IPS-15b (cell line): ENCODE measurements around the gene KLK5.
A peak's percentile ranks its signal among the peaks of the same experiment; 100 is the strongest.

Experiments
- H3K27me3 ChIP-seq: one replicate; pipeline ENCODE4 v1.6.1; 2013; ENCODE audit warnings: low read length; ENCODE audit not compliant: control insufficient read depth, insufficient read depth
- H3K36me3 ChIP-seq: one replicate; pipeline ENCODE4 v1.6.1; 2013; ENCODE audit warnings: low read length; ENCODE audit not compliant: control insufficient read depth, insufficient read depth
- H3K4me1 ChIP-seq: one replicate; pipeline ENCODE4 v1.6.1; 2013; ENCODE audit warnings: mild to moderate bottlenecking, low read length; ENCODE audit not compliant: control insufficient read depth, insufficient read depth
- H3K4me3 ChIP-seq: one replicate; pipeline ENCODE4 v1.5.1; 2013; ENCODE audit warnings: low read depth, low read length
- H3K9ac ChIP-seq: one replicate; pipeline ENCODE4 v1.6.1; 2013; ENCODE audit warnings: low read depth, mild to moderate bottlenecking, low read length
- H3K9me3 ChIP-seq: one replicate; pipeline ENCODE4 v1.6.1; 2013; ENCODE audit warnings: mild to moderate bottlenecking, low read length; ENCODE audit not compliant: control insufficient read depth, insufficient read depth

KLK5 gene

DNA sequence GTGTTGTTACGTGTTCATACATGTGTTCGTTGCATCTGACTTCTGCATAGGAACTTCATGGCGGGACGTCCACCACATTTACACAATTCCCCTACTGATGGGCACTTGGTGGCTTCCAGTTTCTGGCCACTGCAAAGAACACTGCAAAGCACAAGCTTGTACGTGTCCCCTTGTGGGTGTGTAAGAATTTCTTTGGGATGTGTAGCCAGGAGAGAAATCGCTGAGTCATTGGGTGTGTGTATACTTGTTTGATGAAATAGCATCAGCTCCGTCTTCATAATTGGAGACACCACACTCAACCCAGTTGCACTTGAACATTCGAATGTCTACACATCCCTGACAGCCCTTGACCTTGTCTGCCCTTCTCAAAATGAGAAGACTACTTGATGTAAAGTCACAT, 19.2 kb downstream of the KLK5 start:
- Histone ChIP-seq H3K9ac (no peak overlapping the region), H3K27me3 (peaks cover 7% of the 10 kb centered on the region), H3K4me3 (no peak overlapping the region), H3K4me1 (no peaks in the 10 kb centered on the region), H3K9me3 (no peaks in the 10 kb centered on the region), H3K36me3 (no peaks in the 10 kb centered on the region)

DNA sequence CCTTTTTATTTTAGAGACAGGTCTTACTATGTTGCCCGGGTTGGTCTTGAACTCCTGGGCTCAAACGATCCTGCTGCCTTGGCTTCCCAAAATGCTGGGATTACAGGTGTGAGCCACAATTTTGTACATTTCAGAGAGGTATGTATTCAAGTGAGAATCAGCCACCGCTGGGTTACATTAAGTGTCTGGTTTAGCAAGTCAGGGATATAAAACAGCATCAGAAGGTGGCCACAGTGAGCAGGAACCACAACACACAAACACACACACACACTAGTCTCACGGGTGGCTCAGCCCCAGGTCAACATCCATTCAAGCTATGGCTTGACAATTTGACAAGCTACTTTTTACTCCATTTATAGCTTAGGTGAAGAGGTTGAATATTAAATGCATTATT, 20.2 kb downstream of the KLK5 start:
- peaks cover 7% of the 10 kb centered on the region for H3K27me3 ChIP-seq
- no peaks in the 10 kb centered on the region for H3K36me3 ChIP-seq
- no peak overlapping the region for H3K9ac ChIP-seq

DNA sequence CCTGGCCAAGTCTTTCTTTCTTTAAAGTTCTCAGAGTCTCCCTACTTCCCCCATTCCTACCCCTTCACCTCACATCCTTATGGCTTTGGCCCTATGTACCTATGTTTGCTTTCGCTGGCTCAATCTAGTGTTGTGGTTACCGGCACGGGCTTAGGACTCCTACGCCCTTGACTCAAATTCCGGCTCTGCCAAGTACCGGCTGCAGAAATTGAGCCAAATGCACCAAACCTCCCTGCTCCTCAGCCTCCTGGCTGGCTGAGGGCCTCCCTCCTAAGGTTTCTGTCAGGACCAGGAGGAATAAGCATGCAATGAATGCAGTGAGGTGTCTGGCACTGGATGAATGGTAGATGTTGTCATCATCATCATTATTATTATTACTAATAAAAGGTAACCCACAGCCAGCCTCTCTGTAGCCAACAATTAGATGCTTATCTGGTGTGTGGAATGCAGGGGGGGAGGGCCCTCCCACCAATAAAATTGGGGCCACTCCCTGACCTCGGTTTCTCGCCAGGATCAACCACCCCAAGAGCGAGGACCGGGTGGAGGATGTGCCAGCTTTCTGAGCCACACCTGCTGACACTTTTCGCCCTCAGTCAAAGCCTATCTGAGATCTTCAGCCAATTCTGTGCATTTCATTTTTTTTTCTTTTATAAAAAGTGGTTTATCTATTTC, 20.7 kb downstream of the KLK5 start:
- Histone ChIP-seq H3K4me3 (no peak overlapping the region), H3K36me3 (no peaks in the 10 kb centered on the region), H3K27me3 (peaks cover 7% of the 10 kb centered on the region), H3K9ac (no peak overlapping the region), H3K4me1 (no peaks in the 10 kb centered on the region), H3K9me3 (no peaks in the 10 kb centered on the region)

More for the DNA sequence above, 20.2 kb downstream of the KLK5 start:
- Histone ChIP-seq H3K4me1 (no peaks in the 10 kb centered on the region), H3K4me3 (no peak overlapping the region), H3K9me3 (no peaks in the 10 kb centered on the region)

DNA sequence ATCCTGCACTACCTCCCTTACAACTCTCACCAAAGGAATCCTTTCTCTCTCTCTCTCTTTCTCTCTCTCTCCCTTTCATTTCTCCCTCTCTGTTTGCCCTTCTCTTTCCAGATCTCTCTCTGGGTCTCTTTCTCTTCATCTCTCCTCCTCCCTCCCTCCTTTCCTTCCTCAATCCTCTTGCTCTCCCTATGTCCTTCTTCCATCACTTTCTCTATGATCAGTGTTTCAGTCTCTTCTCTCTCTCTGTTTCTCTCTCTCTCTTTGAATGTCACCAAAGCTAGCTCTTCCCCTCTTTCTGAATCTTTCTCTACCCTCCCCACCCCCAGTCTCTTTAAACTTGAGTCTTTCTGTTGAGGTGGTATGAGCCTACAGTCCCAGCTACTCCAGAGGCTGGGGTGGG, 21.8 kb downstream of the KLK5 start:
- H3K4me1 ChIP-seq = no peaks in the 10 kb centered on the region
- no peak overlapping the region for H3K9ac ChIP-seq
- no peak overlapping the region for H3K4me3 ChIP-seq
- no peaks in the 10 kb centered on the region for H3K36me3 ChIP-seq
- no peaks in the 10 kb centered on the region for H3K9me3 ChIP-seq
- peaks cover 7% of the 10 kb centered on the region for H3K27me3 ChIP-seq

GRCh38 chr19:50928831-50929230, 24.0 kb downstream of the KLK5 start:
- no peak overlapping the region for H3K4me3 ChIP-seq
- H3K9me3 ChIP-seq = no peaks in the 10 kb centered on the region
- H3K9ac ChIP-seq = no peak overlapping the region
- peaks cover 5% of the 10 kb centered on the region for H3K27me3 ChIP-seq
- no peaks in the 10 kb centered on the region for H3K36me3 ChIP-seq
- no peaks in the 10 kb centered on the region for H3K4me1 ChIP-seq

DNA sequence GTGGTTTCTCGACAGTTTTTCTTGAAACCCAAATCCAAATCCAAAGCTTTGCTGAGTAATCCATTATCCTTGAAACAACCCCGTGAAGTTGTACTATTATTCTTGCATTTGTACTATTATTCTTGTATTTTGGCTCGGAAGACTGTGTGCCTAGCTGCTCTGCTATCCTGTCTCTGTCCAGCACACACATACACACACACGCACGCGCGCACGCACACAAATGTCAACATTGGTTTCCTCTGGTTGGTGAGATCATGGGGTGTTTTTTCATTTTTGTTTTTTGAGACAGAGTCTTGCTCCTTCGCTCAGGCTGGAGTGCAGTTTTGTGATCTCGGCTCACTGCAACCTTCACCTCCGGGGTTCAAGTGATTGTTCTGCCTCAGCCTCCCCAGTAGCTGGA, 26.7 kb downstream of the KLK5 start:
- Histone ChIP-seq H3K4me3 (no peak overlapping the region), H3K4me1 (peaks cover 8% of the 10 kb centered on the region), H3K36me3 (no peaks in the 10 kb centered on the region), H3K9ac (no peak overlapping the region), H3K9me3 (no peaks in the 10 kb centered on the region), H3K27me3 (peaks cover 13% of the 10 kb centered on the region)

GRCh38 chr19:50925734-50926133, 27.1 kb downstream of the KLK5 start:
- H3K27me3 ChIP-seq = peaks cover 13% of the 10 kb centered on the region
- H3K36me3 ChIP-seq = no peaks in the 10 kb centered on the region
- no peak overlapping the region for H3K4me3 ChIP-seq
- no peaks in the 10 kb centered on the region for H3K9me3 ChIP-seq
- H3K9ac ChIP-seq = no peak overlapping the region
- H3K4me1 ChIP-seq = peaks cover 8% of the 10 kb centered on the region

DNA sequence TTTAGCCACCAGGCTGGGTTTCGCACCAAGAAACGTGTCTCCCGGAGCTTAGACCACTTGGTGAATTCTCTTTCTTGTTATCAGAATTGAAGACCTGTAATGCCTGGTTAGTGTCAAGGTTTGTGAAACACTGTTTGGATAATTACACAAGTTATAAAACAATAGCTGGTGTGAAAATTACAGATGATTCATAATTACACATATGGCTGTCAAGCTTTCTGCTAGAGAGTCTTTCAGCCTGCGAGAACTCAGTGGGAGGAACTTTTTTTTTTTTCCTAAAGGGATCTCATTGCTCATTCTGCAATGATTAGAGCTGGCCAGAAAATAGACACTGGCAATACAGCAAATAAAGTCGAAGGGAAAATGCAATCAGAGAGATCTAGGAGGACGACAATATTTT, 28.3 kb downstream of the KLK5 start:
- H3K27me3 ChIP-seq = peaks cover 13% of the 10 kb centered on the region
- no peak overlapping the region for H3K9ac ChIP-seq
- no peaks in the 10 kb centered on the region for H3K9me3 ChIP-seq
- no peaks in the 10 kb centered on the region for H3K36me3 ChIP-seq
- H3K4me1 ChIP-seq = peaks cover 8% of the 10 kb centered on the region
- H3K4me3 ChIP-seq = no peak overlapping the region

DNA sequence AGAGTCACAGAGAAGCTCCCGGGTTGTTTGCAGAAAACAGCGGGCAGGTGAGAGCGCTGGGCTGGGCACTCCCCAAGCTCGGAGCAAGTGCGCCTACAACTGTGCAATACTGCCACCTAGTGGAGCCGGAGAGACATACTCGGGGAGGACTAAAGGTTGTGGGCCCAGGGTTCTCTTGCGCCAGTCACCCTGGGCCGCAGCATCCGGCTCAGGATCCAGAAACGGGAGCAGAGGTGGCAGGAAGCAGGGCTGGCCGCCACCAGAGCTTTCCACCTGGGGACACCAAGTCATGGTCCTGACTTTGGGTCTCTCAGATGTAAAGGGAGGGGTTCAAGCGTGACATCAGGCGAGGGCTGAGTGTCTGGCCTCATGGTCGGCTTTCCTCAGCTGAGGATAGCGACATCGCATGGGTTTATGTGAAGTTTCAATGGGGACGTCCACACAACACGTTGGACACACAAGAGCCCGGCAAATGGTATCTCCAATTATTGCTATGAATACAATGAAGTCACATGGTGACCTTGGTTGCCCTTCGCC, 30.5 kb downstream of the KLK5 start:
- H3K4me3 ChIP-seq = peak overlapping the region; percentile 35
- H3K27me3 ChIP-seq = peaks cover 19% of the 10 kb centered on the region
- H3K9ac ChIP-seq = no peak overlapping the region
- H3K4me1 ChIP-seq = peaks cover 8% of the 10 kb centered on the region
- H3K9me3 ChIP-seq = no peaks in the 10 kb centered on the region
- H3K36me3 ChIP-seq = no peaks in the 10 kb centered on the region

DNA sequence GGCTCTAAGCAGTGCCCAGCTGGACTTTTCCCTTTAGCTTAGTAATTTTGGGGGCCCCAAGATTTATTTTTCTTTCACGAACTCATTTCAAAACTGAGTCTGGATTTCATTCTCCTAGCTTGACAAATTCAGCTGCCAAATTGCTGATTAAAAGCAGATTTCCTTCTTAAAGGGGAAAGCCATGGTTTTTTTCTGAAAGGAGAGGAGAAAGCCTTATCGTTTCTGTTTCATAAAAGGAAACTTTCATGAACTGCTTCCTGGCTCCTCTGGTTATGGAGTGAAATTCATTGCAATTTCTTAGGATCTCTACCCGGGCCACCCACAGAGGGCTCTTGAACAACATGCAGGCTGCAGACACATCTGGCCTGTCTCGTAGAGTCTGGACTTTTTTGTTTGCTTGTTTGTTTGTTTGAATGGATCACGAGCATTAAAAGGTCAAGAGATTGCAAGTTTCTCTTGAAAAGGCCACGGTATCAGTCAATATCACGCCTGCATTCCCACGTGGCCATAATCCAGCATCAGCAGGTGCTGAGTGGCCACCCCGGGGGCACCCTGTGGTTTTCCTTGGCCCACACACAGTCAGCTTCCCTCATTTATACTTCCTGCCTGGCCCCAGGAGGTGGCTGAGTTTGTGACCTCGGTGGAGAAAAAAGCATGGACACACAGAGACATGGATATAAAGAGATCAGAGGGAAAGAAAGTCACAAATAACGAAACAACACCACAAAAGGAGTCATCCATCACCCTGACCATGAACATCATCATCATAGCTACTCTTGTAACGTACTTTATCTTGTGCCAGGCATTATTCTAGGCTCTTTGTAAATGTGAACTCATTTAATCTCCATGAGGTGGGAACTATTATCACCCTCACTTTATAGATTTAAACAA, 31.2 kb downstream of the KLK5 start:
- H3K27me3 ChIP-seq = peaks cover 21% of the 10 kb centered on the region
- peak overlapping the region; percentile 35 for H3K4me3 ChIP-seq
- peaks cover 8% of the 10 kb centered on the region for H3K4me1 ChIP-seq
- no peaks in the 10 kb centered on the region for H3K9me3 ChIP-seq
- H3K9ac ChIP-seq = no peak overlapping the region
- no peaks in the 10 kb centered on the region for H3K36me3 ChIP-seq

- no peaks in the 10 kb centered on the region for H3K4me1 ChIP-seq
- no peaks in the 10 kb centered on the region for H3K36me3 ChIP-seq
- peaks cover 53% of the 10 kb centered on the region for H3K27me3 ChIP-seq
- H3K9ac ChIP-seq = no peak overlapping the region
- no peak overlapping the region for H3K4me3 ChIP-seq
- H3K9me3 ChIP-seq = no peaks in the 10 kb centered on the region
Measured at GRCh38 chr19:50916069-50916468, 36.8 kb downstream of the KLK5 start.
